ENCODE results near the gene RFX2.
"Not testable (repeated sequence)": the region's sequence is repeated elsewhere in the genome, so short reads cannot be mapped to it uniquely, and the experiment has no call there.

The RFX2 gene

GRCh38 chr19:5990289-5990797 lies 120.0 kb downstream of the RFX2 start:
- no peak for DNase-seq (ENCODE audit: low spot score)

DNA sequence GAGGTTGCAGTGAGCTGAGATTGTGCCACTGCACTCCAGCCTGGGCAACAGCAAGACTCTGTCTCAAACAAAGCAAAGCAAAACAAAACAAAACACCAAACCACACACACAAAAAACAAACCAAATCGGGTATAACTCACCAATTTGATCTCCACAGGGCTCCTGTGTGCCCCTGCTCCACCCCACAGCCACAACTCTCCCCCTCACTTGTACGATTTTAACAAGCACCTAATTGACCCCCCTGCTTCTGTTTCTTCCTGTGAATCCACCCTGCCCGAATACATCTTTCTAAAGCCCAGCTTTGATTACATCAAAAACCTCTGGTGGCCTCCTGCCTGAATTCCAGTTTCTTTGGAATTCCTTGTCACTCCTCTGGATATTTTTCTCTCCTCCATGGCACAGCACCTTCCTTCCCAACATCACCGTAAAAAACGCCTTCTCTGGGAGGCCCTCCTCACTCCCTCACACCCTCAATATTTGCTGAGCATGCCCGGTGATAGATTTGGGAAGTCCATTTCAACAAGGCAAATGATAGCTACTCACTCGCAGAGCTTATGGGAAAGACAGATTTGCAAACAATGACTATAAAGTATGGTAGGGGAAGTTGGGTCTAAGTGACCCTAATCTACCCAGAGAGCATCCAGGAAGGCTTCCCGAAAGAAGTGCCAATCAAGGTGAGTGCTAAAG lies 120.8 kb downstream of the RFX2 start:
- DNase-seq (ENCODE audit: low spot score), result no peak

DNA sequence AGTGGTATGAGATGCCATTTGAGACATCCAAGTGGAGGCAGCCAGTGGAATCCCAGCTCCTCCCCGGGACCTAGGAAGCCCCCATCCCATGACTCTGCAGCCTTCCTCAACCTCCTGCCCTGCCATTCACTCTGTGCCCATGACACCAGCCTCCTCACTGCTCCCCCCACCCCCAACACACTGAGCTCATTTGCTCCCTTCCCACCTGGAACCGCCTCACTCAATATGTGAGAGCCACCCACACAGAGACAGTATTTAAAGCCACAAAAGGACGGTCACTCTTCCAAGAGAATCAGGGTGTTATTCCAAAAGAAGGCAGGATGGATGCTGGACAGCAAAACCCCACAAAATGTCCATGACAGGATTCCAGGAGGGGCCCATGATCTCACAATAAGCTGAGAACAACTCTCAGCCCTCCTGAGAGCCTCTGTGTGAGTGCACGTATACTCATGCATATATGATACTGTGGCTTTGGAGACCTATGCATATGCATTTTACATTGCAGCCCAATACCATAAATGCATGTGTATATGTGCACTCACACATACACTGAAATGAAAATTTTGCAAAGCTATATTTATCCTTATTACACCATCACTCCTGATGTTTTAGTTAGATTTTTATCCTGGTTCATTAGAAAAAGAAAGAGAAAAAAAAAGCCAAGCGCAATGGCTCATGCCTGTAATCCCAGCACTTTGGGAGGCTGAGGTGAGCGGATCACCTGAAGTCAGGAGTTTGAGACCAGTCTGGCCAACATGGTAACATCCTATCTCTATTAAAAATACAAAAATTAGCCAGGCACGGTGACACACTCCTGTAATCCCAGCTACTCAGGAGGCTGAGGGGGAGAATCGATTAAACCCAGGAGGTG lies 121.5 kb downstream of the RFX2 start:
- no peak for DNase-seq (ENCODE audit: low spot score)

DNA sequence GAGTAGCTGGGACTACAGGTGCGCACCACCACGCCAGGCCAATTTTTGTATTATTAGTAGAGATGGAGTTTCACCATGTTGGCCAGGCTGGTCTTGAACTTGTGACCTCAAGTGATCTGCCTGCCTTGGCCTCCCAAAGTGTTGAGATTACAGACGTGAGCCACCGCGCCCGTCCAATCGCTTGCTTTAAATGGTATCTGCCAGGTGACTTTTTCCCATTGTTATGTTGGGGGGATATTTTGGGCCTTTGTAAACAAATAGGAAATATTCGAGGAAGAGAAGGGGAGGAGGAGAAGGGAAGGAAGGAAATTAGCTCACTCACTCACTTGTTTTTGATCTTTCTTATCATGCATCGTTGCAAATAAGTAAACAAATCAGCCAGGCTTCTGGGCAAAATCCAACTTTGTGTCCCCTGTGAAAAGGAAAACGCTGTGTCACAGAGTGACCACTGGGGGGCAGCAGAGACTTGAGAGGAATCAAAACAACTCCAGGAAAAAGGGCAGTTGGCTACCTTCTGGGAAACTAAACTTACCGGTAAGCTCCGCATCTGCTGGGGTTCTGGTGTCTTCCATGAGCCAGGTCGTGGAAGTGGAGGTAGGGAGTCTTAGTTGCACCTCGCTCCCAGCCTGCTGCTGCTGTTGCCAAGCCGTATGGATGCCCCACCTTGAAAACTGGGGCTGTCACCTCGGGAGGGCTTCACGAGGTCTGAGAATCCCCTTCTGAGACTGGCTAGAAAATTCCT lies 123.1 kb downstream of the RFX2 start:
- DNase-seq (ENCODE audit: low spot score), result peak; percentile 81

DNA sequence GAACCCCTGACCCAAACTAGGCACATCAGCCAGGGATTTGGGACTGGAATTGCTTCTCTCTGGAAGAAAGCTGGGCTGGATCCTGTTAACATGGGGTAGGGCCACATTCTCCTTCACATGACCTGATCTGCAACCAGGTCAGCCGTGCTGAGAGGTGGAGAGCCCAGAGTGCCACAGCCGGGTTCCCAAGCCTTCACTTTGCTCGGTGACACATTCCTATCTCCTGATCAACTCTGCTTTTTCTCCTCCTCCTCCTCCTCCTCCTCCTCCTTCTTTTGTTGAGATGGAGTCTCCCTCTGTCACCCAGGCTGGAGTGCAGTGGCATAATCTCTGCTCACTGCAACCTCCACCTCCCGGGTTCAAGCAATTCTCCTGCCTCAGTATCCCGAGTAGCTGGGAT lies 124.5 kb downstream of the RFX2 start:
- DNase-seq (ENCODE audit: low spot score), result not testable (repeated sequence)

DNA sequence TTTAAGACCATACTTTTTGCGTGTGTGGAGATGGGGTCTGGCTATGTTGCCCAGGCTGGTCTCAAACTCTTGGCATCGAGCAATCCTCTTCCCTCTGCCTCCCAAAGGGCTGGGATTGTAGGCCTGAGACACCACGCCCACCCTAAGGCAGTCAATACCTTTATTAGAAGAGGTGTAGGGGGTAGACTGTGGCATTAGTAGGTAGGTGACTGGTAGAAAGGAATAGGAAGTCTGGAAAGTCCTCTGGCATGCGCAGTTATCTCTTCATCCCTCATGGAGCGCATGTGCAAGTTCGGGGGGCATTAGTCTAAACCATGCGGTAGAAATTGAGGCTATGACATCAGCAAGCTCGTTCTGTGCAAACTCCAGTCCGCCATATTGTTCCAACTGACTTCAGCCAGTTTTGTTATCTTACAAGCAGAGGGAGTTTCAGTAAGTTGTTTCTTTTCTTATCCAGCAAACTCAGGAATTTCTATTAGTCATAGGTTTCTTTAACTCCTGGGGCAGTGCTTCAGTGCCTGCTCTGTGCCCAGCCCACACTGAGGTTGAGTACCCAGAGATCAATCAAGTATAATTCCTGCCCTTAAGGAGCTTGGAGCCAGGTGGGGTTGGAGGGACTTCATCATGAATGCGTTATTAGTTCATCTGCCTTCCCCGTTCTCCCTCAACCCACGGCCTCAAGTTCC lies 125.1 kb downstream of the RFX2 start:
- no peak for DNase-seq (ENCODE audit: low spot score)

- no peak for DNase-seq (ENCODE audit: low spot score)
Observed at GRCh38 chr19:5984600-5984999, 125.7 kb downstream of the RFX2 start.

DNA sequence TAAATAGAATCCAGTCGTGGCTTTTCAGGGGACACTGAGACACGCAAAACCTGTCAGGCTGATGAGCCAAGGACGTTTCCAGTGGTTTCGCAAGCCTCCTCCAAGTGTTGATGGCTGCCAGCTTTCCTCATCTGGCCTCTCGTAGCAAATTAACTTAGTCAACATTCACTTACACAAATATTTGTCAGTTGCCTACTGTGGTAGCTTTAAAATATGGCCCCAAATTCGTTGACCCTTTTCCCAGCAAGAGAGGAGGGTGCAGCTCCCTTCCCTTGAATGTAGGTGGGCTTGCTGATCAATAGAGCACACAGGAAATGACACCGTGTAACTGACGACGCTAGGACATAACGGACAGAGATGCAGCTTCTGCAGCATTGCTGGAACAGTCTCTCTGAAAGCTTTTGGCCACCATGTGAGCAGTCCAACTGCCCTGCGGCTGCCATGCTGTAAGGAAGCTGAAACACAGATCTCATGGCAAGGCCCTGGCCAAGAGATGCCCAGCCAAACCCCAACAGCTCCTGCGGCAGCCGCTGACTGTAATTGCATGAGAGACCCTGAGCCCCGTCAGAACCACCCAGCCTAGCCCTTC lies 126.8 kb downstream of the RFX2 start:
- DNase-seq (ENCODE audit: low spot score), result no peak

GRCh38 chr19:5978606-5979552 lies 131.4 kb downstream of the RFX2 start:
- DNase-seq (ENCODE audit: low spot score), result no peak

DNA sequence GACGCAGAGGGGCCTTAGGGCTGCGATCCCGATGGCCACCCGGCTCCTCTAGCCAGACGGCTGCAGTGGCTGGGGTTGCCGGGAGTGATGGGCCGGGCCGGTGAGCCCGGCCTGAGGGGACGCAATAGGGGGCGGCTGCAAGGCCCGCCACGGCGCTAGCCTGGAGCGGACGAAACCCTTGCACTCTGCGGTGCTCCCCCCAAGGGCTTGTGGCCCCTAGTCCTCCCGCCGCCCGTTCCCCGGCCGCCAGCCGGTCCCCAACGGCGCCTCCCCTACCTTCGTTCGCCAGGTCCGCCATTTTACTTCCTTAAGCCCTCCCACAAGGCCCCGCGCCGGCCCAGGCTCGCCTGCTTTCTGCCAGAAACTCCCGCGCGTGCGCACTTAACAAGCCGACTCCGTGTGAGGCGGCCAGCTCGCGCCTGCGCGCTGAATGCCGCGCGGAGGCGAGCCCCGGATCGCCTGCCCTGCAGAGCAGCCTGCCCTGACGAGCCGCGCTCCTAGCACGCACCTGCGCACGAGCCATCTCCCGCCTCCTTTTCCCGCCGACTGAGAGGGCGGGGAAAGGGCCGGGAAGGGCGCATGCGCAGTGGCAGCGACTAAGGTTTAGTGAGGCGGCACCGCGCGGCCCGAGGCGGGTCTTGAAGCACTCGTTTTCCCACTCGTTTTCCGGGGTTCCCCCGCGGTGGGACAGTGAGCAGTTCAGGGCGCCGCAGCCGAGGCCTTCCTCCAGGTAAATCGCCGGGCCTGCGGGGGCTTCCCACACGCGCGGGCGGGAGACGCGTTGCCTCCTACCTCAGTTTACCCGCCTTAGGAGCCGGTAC lies 132.3 kb downstream of the RFX2 start, which contains the start of gene RANBP3:
RANBP3 (minus strand) TSS at position 356 of the 821 bp plus-strand sequence; CDS start at position 298, 58 bp downstream.
- DNase-seq (ENCODE audit: low spot score), result peak; percentile 97

- no peak for DNase-seq (ENCODE audit: low spot score)
Observed at GRCh38 chr19:5977222-5977784, 133.0 kb downstream of the RFX2 start.

GRCh38 chr19:5976768-5977167 lies 133.5 kb downstream of the RFX2 start:
- DNase-seq (ENCODE audit: low spot score), result no peak

DNA sequence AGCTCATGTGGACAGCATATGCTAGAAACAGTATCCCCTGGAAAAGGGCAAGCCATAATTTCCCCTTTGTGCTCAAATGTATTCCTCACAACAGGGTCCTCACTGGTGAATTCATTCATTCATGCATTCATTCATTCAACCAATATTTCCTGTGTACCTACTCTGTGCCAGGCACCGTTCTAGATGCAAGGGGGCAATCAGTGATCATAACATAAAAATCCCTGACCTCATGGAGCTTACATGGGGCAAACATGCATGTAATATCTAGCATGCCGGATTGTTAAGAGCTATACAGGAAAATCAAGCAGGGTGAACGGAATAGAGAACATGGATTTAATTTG lies 134.9 kb downstream of the RFX2 start:
- DNase-seq (ENCODE audit: low spot score), result no peak

DNA sequence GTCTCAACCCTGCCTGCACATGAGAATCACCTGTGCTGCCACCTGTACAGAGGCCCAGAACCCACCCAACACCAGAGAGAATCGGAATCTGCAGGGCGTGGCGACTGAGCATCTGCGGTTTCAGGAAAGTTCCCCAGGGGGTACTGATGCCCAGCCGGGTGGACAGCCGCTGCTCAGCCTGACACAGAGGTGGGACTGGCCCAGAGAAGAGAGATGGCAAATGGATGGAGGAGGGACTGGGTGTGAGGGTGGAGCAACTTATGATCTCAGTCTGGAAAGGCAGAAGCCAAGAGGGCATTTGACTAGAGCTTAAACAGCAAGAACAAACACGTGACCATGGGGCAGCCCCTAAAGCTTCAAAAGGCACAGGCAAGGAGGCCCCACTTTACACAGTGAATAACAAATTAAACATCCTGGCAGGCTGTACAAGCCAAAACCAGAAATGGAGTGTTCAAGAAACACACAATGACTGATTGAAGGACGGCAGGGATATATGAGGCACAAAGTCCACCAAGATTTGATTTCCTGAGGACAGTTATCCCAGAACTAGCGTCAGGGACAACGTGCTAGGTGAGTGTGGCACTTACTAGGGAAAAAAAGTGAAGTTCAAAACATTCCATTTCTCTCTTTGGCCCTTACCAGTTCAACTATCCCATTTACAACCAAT lies 135.4 kb downstream of the RFX2 start:
- no peak for DNase-seq (ENCODE audit: low spot score)

DNA sequence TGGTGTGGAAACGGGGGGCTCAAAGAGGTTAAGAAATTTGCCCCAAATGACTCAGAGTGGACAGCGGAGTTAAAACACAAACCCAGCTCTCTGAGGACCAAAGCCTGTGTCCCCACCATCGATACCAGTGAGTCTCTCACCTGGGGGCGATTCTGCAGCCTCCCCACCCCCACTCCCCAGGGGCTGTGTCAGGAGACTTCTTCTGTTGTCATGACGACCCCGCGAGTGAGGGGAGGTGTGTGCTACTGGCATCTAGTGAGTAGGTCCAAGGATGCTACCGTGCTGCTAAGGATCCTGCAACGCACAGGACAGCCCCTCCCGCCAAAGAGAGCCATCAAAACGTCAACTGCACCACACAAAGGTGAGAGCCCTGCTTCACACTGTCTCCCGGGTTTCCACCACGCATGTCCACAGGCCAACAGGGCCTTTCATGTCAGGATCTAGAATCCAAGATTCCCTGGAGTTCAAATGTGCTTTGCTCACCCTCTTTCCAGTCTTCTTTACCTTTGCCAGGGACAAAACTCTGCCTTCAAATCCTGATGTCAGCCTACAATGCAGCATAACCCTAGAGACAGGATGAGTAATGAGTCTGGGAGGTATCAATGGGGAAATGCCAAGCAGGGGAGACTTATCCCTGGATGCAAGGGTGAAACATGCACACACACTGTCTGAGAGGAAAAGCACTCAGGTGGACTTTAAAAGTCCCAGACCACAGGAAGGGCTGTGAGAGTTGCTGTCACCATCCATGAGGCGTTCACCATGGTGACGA lies 136.2 kb downstream of the RFX2 start:
- DNase-seq (ENCODE audit: low spot score), result no peak

DNA sequence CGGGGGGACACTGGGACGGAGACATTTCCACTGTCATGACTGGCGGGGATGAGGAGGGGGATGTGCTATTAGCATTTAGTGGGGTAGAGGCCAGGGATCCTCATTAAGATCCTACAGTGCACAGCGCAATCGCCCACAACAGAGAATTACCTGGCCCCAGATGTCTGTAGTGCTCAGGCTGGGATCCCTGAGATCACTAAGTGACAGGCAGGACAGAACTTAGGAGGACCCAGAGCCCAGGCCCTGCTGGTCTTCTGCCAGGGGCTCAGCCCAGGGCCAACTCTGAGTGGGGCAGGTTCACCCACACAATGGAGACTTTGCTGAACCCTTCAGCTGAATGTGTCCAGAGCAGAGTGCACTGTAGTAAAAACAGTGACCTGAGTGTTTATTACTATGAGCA lies 136.9 kb downstream of the RFX2 start:
- DNase-seq (ENCODE audit: low spot score), result no peak

DNA sequence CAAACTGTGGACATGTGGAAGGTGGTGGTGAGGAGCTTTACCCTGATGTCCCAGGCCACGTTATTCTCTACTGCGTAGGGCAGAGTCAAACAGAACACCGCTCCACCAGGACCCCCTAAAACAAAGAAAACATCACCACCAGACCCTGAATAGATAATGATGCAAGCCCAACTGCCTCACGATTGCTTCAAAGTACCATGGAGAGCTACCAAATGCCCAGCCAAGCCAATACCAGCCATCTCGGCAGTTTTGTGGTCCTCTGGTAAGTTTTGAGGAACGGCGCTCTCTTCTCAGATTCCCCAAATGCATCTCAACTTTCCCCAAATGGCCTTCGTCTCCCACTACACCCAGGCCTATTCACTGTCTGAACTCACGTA lies 138.0 kb downstream of the RFX2 start:
- DNase-seq (ENCODE audit: low spot score), result no peak

Data from pons (tissue), 1 donor.